Esophagus muscularis mucosa (tissue), 4 donors: ENCODE measurements around the gene TPX2. TPM values are rescaled to one million over a fixed set of nuclear protein-coding genes. Genes with fewer than 3 reads are reported as not detected.
A peak's percentile ranks its signal among the peaks of the same experiment; 100 is the strongest.

Source experiments
- DNase-seq: peaks from one replicate; pipeline ENCODE4 v3.0.0-alpha.2; 2017; ENCODE audit errors: extremely low spot score
- H3K27ac ChIP-seq, 4 donors: fragments of 200-600 bp; sonication (generic); replicated peaks in 1 of 4; 1 replicate in 3 of 4; 2 replicates in 1 of 4; pipeline ENCODE4 v1.5.1; 2016 to 2019; ENCODE audit warnings: mild to moderate bottlenecking in 1 of 4
- H3K27me3 ChIP-seq, 4 donors: fragments of 200-600 bp; sonication (generic); one replicate each; pipeline versions ENCODE4 v1.5.1 to v1.6.0; 2016 to 2019
- H3K36me3 ChIP-seq, 4 donors: fragments of 200-600 bp; sonication (generic); one replicate each; pipeline ENCODE4 v1.5.1; 2016 to 2019
- H3K4me1 ChIP-seq, 4 donors: fragments of 200-600 bp; sonication (generic); one replicate each; pipeline ENCODE4 v1.5.1; 2016 to 2019
- H3K4me3 ChIP-seq, 4 donors: fragments of 200-600 bp; sonication (generic); 1 replicate in 2 of 4; 2 replicates in 2 of 4; pipeline ENCODE4 v1.5.1; 2016 to 2019; ENCODE audit warnings: mild to moderate bottlenecking in 4 of 4, moderate library complexity in 1 of 4
- H3K9me3 ChIP-seq, 4 donors: fragments of 200-600 bp; sonication (generic); 1 replicate in 3 of 4; 2 replicates in 1 of 4; pipeline ENCODE4 v1.5.1; 2016 to 2019
- CTCF ChIP-seq, 3 experiments: fragments of 200-600 bp in 2 of 3; fragments of 450-650 bp in 1 of 3; sonication (generic) in 2 of 3; IDR thresholded peaks; one replicate each; pipeline ENCODE4 v1.5.1; 2017 to 2019; ENCODE audit warnings: antibody characterized with exemption in 3 of 3, mild to moderate bottlenecking in 2 of 3, moderate library complexity in 1 of 3
- EP300 ChIP-seq: sonication (generic); formaldehyde crosslinking; IDR thresholded peaks from one replicate; pipeline ENCODE4 v1.6.1; 2017; ENCODE audit warnings: antibody characterized with exemption
- POLR2A ChIP-seq: fragments of 450-650 bp; IDR thresholded peaks from one replicate; pipeline ENCODE4 v1.6.1; 2017; ENCODE audit warnings: antibody characterized with exemption, moderate library complexity, mild to moderate bottlenecking, low read depth
- POLR2AphosphoS5 ChIP-seq, 2 donors: sonication (generic); formaldehyde crosslinking; IDR thresholded peaks; one replicate each; pipeline ENCODE4 v1.6.1; 2017; ENCODE audit warnings: antibody characterized with exemption in 2 of 2
- WGBS: methylation state at CpG from one replicate; pipeline ENCODE4 v1.1.5; 2018; 5-methylcytosine and 5-hydroxymethylcytosine counted together
- intact Hi-C: fragments of 100-400 bp; cut with DNase I; formaldehyde crosslinking; loops from one replicate; pipeline ENCODE4 v1.15.1; 2023
- total RNA-seq, 4 donors: library from RNA; depleted of rRNA; stranded (reverse); fragments of >200 nt; gene quantifications; one replicate each; pipeline versions ENCODE4 v1.1.0 to v1.2.1, GENCODE V29; 2016

TPX2 gene
- total RNA-seq, 4 donors from 2014 or later = under 0.01 to 1.1 (median 0.38) TPM

- Histone ChIP-seq H3K36me3 (no peaks in the 10 kb centered on the region), H3K27ac (no peak overlapping the region), H3K4me3 (no peak overlapping the region), H3K9me3 (no peaks in the 10 kb centered on the region), H3K4me1 (peaks cover 44 to 55% (median 52%) of the 10 kb centered on the region in 4 donors), H3K27me3 (no peaks in the 10 kb centered on the region)
- intact Hi-C loops = no loop called here
- no peak for DNase-seq
- no peak for TF ChIP-seq POLR2A
- 78% methylated on average over 5 of the region's 5 CpGs for WGBS
These were observed 100.8 kb downstream of the TPX2 start for GRCh38 chr20:31839782-31840487.

- peaks cover 36 to 51% (median 46%) of the 10 kb centered on the region in 4 donors for H3K4me1 ChIP-seq
- no peak overlapping the region for H3K4me3 ChIP-seq
- H3K27ac ChIP-seq = peak overlapping the region in 3 of 4 donors; percentile 2 to 42 (median 36)
- intact Hi-C loops = no loop called here
- H3K27me3 ChIP-seq = no peaks in the 10 kb centered on the region
- no peaks in the 10 kb centered on the region for H3K9me3 ChIP-seq
- no peak for DNase-seq
- no peaks in the 10 kb centered on the region for H3K36me3 ChIP-seq
- WGBS = 83% methylated on average over 14 of the region's 15 CpGs
- TF ChIP-seq POLR2AphosphoS5 (IDR thresholded peaks at IDR 0.05) = no peak
- TF ChIP-seq EP300 = no peak
These were observed 102.1 kb downstream of the TPX2 start for GRCh38 chr20:31840906-31841816.

- 42% methylated on average over 3 of the region's 8 CpGs for WGBS
- Histone ChIP-seq H3K27ac (peak overlapping the region; percentile 2 to 42 (median 22)), H3K4me1 (peaks cover 29 to 44% (median 38%) of the 10 kb centered on the region in 4 donors), H3K4me3 (no peak overlapping the region), H3K27me3 (no peaks in the 10 kb centered on the region), H3K36me3 (no peaks in the 10 kb centered on the region), H3K9me3 (no peaks in the 10 kb centered on the region)
- intact Hi-C loops = no loop called here
- TF ChIP-seq EP300 (no peak), POLR2A (no peak), POLR2AphosphoS5 (IDR thresholded peaks at IDR 0.05) (no peak), CTCF (IDR thresholded peaks at IDR 0.05) (no peak)
- no peak for DNase-seq
These were observed 102.8 kb downstream of the TPX2 start for GRCh38 chr20:31841928-31842327.

GRCh38 chr20:31842471-31843157 is 103.5 kb downstream of the TPX2 start:
- TF ChIP-seq POLR2A (no peak), CTCF (IDR thresholded peaks at IDR 0.05) (no peak), EP300 (no peak), POLR2AphosphoS5 (IDR thresholded peaks at IDR 0.05) (no peak)
- Histone ChIP-seq H3K4me3 (no peak overlapping the region), H3K36me3 (no peaks in the 10 kb centered on the region), H3K4me1 (peaks cover 23 to 39% (median 31%) of the 10 kb centered on the region in 4 donors), H3K27ac (peak overlapping the region in 3 of 4 donors; percentile 19 to 42 (median 36)), H3K9me3 (no peaks in the 10 kb centered on the region), H3K27me3 (no peaks in the 10 kb centered on the region)
- 53% methylated on average over 12 of the region's 12 CpGs for WGBS
- DNase-seq = no peak
- intact Hi-C loops = no loop called here

GRCh38 chr20:31843288-31843687 is 104.2 kb downstream of the TPX2 start:
- Histone ChIP-seq H3K4me3 (peak overlapping the region in 1 of 4 donors; percentile 31), H3K4me1 (peaks cover 23 to 32% (median 26%) of the 10 kb centered on the region in 4 donors)
- WGBS = 65% methylated on average over 4 of the region's 6 CpGs

More at GRCh38 chr20:31843288-31843687, 104.2 kb downstream of the TPX2 start:
- Histone ChIP-seq H3K36me3 (no peaks in the 10 kb centered on the region), H3K27ac (peak overlapping the region in 3 of 4 donors; percentile 19 to 36 (median 30)), H3K9me3 (no peaks in the 10 kb centered on the region), H3K27me3 (peaks cover 0 to 1% (median 0%) of the 10 kb centered on the region in 4 donors)
- intact Hi-C loops = no loop called here
- TF ChIP-seq EP300 (no peak), POLR2A (no peak), CTCF (IDR thresholded peaks at IDR 0.05) (no peak), POLR2AphosphoS5 (IDR thresholded peaks at IDR 0.05) (no peak)
- DNase-seq = no peak
